Panc1 (cell line): ENCODE results near the gene COG2. TPM values are rescaled to one million over a fixed set of nuclear protein-coding genes. Genes with fewer than 3 reads are reported as not detected.
"Not testable (repeated sequence)": the region's sequence is repeated elsewhere in the genome, so short reads cannot be mapped to it uniquely, and the experiment has no call there.

ENCODE experiments used
- ATAC-seq: fragments of 200-7000 bp; cut with Tn5 transposase; 2 replicates; pipeline ENCODE4 v1.9.1; 2020; ENCODE audit warnings: mild to moderate bottlenecking, moderate library complexity
- BruUV-seq: library from RNA; stranded (reverse); fragments of 400-500 nt; replicated peaks from 2 replicates; lab custom pipeline; 2021; lab: Mats Ljungman, UMichigan
- CTCF ChIA-PET: fragments of 300-600 bp; sonication (Branson Sonifier 250); formaldehyde crosslinking; loops from one replicate; lab custom pipeline; 2022; ENCODE audit warnings: antibody characterized with exemption; lab: Charles Lee
- POLR2A ChIA-PET: fragments of 300-600 bp; sonication (Branson Sonifier 250); formaldehyde crosslinking; loops from one replicate; lab custom pipeline; 2022; ENCODE audit warnings: antibody characterized with exemption; lab: Charles Lee
- DNase-seq: peaks from one replicate; pipeline ENCODE4 v3.0.0-alpha.2; 2010; ENCODE audit warnings: low read depth, low spot score
- H3K27ac ChIP-seq: 2 replicates; pipeline ENCODE4 v1.5.1; 2011; ENCODE audit warnings: mild to moderate bottlenecking, low read length, inconsistent platforms
- H3K27me3 ChIP-seq: fragments of 200-500 bp; sonication (Bioruptor generic); 2 replicates; pipeline ENCODE4 v1.6.0; 2014; ENCODE audit warnings: low read length, inconsistent platforms; ENCODE audit not compliant: control insufficient read depth, insufficient read depth
- H3K36me3 ChIP-seq: fragments of 200-500 bp; sonication (Bioruptor generic); 2 replicates; pipeline ENCODE4 v1.5.1; 2014; ENCODE audit warnings: inconsistent platforms, mild to moderate bottlenecking, low read length, moderate library complexity; ENCODE audit not compliant: control insufficient read depth, insufficient read depth
- H3K4me1 ChIP-seq: 2 replicates; pipeline ENCODE4 v1.5.1; 2011; ENCODE audit warnings: inconsistent platforms, mild to moderate bottlenecking, low read length, moderate library complexity; ENCODE audit not compliant: control insufficient read depth, insufficient read depth
- H3K4me3 ChIP-seq, 2 experiments: 2 replicates each; pipeline ENCODE4 v1.5.1; 2011 to 2012; ENCODE audit warnings: low read depth in 2 of 2, low read length in 2 of 2, mild to moderate bottlenecking in 2 of 2, inconsistent platforms in 1 of 2, moderate library complexity in 1 of 2
- H3K9me3 ChIP-seq: fragments of 200-500 bp; sonication (Bioruptor generic); 2 replicates; pipeline ENCODE4 v1.5.1; 2014; ENCODE audit warnings: low read depth, mild to moderate bottlenecking, inconsistent platforms, low read length, moderate library complexity; ENCODE audit not compliant: control insufficient read depth, insufficient read depth
- POLR2AphosphoS5 ChIP-seq: IDR thresholded peaks from 2 replicates; pipeline ENCODE4 v1.6.1; 2012; ENCODE audit warnings: mild to moderate bottlenecking, low read depth, low read length, moderate library complexity
- SIN3A ChIP-seq: IDR thresholded peaks from 2 replicates; pipeline ENCODE4 v1.6.1; 2012; ENCODE audit warnings: low read depth, mild to moderate bottlenecking, low read length, moderate library complexity, borderline replicate concordance; ENCODE audit not compliant: insufficient read depth
- TCF7L2 ChIP-seq: IDR thresholded peaks from 2 replicates; pipeline ENCODE4 v1.6.1; 2011; ENCODE audit warnings: mild to moderate bottlenecking, low read depth, low read length, inconsistent platforms
- in situ Hi-C: cut with HindIII; loops from 2 replicates; pipeline ENCODE4 v1.10.0; 2016; ENCODE audit warnings: low sequenced_read_pairs, low pct_unique_long_range_greater_than_20kb
- intact Hi-C: fragments of 100-400 bp; cut with micrococcal nuclease; formaldehyde crosslinking; loops from one replicate; pipeline ENCODE4 v1.10.0; 2022; ENCODE audit not compliant: unreplicated experiment
- total RNA-seq: library from RNA; stranded (reverse); gene quantifications from one replicate; pipeline ENCODE4 v1.2.1, GENCODE V29; 2021; ENCODE audit not compliant: unreplicated experiment
- TF ChIP-seq, protein P1 (sequence below), 2 experiments: IDR thresholded peaks; 2 replicates each; pipeline ENCODE4 v1.6.1; 2011 to 2012; ENCODE audit warnings: low read depth in 2 of 2, control low read depth in 1 of 2, low read length in 1 of 2, mild to moderate bottlenecking in 1 of 2, moderate library complexity in 1 of 2; ENCODE audit not compliant: insufficient read depth in 1 of 2
- TF ChIP-seq, protein P2 (sequence below): fragments of 450-650 bp; IDR thresholded peaks from 2 replicates; pipeline ENCODE4 v1.5.1; 2017; ENCODE audit warnings: mild to moderate bottlenecking

COG2 gene
- total RNA-seq, 1 experiment from 2014 or later: 20.5 TPM

DNA sequence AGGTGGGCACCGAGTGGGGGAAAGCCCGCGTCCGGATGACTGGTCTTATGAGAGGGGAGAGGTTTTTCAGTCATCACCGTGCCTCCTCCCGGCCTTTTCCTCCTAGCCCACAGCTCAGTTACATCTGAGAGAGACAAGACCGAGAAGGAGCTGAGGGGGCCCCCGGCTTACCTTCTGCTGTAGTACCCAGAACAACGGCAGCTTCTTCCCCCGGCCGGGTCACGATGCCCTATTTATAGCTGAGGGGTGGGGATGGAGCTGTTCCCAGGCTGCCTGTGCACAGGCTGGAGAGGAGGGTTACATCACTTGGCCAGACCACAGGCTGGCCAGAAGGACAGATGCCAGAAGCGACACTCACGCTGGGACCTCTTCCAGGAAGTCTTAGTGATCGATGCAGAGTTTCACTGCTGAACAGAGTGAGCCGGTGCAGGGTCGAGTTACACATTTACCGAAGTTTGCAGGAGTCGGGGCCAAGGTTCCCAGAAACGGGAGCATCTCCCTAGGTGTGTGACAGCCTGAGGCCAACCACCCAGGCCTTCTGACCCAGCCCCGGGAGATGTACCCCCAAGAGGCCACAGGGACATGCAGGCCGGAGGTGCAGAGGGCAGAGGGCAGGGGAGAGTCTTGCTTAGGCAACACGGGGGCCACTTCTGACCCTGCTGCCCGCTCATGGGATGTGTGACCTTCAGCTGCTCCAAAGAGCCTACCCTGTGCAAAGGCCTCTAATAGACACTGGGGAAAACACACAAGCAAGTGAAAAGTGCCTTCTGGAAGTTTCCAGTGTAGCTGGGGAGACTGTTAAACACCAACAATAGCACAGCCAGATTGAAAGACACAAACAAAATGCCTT is 71.9 kb downstream of the COG2 start, which contains the start of gene AGT:
AGT (minus strand) TSS at position 208 of the 850 bp plus-strand sequence. CDS start 3,299 bp downstream, outside the sequence.
- in situ Hi-C loops (no loop called here), intact Hi-C loops (no loop called here)
- Histone ChIP-seq H3K36me3 (no peaks in the 10 kb centered on the region), H3K9me3 (no peaks in the 10 kb centered on the region), H3K4me1 (no peaks in the 10 kb centered on the region), H3K27ac (no peak within 1 kb of the TSS), H3K4me3 (no peak within 1 kb of the TSS), H3K27me3 (no peaks in the 10 kb centered on the region; the same call in 1 of the 2 replicates)
- POLR2A ChIA-PET: no interaction called here
- BruUV-seq: no TSS peak
- TF ChIP-seq TCF7L2 (no peak), POLR2AphosphoS5 (no peak), SIN3A (no peak)
- TF ChIP-seq, protein P1, sequence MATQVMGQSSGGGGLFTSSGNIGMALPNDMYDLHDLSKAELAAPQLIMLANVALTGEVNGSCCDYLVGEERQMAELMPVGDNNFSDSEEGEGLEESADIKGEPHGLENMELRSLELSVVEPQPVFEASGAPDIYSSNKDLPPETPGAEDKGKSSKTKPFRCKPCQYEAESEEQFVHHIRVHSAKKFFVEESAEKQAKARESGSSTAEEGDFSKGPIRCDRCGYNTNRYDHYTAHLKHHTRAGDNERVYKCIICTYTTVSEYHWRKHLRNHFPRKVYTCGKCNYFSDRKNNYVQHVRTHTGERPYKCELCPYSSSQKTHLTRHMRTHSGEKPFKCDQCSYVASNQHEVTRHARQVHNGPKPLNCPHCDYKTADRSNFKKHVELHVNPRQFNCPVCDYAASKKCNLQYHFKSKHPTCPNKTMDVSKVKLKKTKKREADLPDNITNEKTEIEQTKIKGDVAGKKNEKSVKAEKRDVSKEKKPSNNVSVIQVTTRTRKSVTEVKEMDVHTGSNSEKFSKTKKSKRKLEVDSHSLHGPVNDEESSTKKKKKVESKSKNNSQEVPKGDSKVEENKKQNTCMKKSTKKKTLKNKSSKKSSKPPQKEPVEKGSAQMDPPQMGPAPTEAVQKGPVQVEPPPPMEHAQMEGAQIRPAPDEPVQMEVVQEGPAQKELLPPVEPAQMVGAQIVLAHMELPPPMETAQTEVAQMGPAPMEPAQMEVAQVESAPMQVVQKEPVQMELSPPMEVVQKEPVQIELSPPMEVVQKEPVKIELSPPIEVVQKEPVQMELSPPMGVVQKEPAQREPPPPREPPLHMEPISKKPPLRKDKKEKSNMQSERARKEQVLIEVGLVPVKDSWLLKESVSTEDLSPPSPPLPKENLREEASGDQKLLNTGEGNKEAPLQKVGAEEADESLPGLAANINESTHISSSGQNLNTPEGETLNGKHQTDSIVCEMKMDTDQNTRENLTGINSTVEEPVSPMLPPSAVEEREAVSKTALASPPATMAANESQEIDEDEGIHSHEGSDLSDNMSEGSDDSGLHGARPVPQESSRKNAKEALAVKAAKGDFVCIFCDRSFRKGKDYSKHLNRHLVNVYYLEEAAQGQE (IDR thresholded peaks at IDR 0.05; ENCODE audit: insufficient read depth in 1 of 2, low read depth in 2 of 2, low read length in 1 of 2): no peak
- TF ChIP-seq, protein P2, sequence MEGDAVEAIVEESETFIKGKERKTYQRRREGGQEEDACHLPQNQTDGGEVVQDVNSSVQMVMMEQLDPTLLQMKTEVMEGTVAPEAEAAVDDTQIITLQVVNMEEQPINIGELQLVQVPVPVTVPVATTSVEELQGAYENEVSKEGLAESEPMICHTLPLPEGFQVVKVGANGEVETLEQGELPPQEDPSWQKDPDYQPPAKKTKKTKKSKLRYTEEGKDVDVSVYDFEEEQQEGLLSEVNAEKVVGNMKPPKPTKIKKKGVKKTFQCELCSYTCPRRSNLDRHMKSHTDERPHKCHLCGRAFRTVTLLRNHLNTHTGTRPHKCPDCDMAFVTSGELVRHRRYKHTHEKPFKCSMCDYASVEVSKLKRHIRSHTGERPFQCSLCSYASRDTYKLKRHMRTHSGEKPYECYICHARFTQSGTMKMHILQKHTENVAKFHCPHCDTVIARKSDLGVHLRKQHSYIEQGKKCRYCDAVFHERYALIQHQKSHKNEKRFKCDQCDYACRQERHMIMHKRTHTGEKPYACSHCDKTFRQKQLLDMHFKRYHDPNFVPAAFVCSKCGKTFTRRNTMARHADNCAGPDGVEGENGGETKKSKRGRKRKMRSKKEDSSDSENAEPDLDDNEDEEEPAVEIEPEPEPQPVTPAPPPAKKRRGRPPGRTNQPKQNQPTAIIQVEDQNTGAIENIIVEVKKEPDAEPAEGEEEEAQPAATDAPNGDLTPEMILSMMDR: no peak
- ATAC-seq (no peak), DNase-seq (no peak)
- CTCF ChIA-PET: no interaction called here

DNA sequence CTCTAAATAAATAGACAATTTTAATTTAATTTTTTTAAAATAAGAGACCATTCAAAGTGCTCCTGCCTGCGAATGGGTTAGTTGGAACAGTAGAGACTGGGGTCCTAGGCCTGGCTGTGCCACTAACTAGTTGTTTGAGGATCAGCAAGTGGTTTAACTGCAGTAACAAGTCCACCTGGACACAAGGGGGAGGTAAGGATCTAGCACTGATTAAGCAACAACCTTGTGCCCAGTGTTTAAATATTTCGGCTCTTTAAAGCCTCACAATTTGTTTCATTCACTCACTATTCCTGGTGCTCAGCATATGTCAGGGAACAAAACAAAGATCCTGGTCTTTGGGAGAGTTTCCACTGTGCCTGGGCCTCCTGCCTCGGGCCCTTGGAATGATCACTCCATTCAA is 73.2 kb downstream of the COG2 start:
- H3K27ac ChIP-seq: no peak overlapping the region
- H3K4me1 ChIP-seq: no peaks in the 10 kb centered on the region
- ATAC-seq (no peak), DNase-seq (no peak)
- ChIA-PET CTCF (no interaction called here), POLR2A (no interaction called here)
- no peak overlapping the region for H3K4me3 ChIP-seq
- H3K9me3 ChIP-seq: no peaks in the 10 kb centered on the region
- no peak for TF ChIP-seq SIN3A
- TF ChIP-seq, protein P1 (IDR thresholded peaks at IDR 0.05; ENCODE audit: insufficient read depth in 1 of 2, low read depth in 2 of 2, low read length in 1 of 2): no peak
- H3K36me3 ChIP-seq: no peaks in the 10 kb centered on the region
- no peaks in the 10 kb centered on the region; the same call in 1 of the 2 replicates for H3K27me3 ChIP-seq
- intact Hi-C loops: no loop called here
- no TSS peak for BruUV-seq
- in situ Hi-C loops: no loop called here

DNA sequence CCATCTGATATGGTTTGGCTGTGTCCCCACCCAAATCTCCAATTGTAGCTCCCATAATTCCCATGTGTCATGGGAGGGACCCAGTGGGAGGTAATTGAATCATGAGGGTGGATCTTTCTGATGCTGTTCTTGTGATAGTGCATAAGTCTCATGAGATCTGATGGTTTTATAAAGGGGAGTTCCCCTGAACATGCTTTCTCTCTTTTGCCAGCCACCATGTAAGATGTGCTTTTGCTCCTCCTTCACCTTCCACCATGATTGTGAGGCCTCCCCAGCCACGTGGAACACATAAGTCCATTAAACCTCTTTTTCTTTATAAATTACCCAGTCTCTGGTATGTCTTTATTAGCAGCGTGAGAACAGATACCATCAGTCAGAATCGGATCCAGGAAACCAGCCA is 74.2 kb downstream of the COG2 start:
- BruUV-seq, H3K27me3 ChIP-seq, H3K27ac ChIP-seq, CTCF ChIA-PET, intact Hi-C loops, H3K36me3 ChIP-seq, H3K4me3 ChIP-seq, in situ Hi-C loops, H3K4me1 ChIP-seq, DNase-seq, H3K9me3 ChIP-seq, ATAC-seq: not testable (repeated sequence)
- POLR2A ChIA-PET: interaction anchor here (0.6 kb wide), 1 partner anchor 218 kb away, joined by 3 read pairs; no protein-coding TSS in a partner anchor
